SHP77 treated with DMSO at 0.1 percent for 48 hours (cell line): ENCODE data around the gene GAL3ST2.
"Not testable (repeated sequence)": the region's sequence is repeated elsewhere in the genome, so short reads cannot be mapped to it uniquely, and the experiment has no call there.

Experiments used
- DNase-seq: peaks from one replicate; lab custom pipeline; 2025; lab: John Stamatoyannopoulos, UW

GAL3ST2 gene

DNA sequence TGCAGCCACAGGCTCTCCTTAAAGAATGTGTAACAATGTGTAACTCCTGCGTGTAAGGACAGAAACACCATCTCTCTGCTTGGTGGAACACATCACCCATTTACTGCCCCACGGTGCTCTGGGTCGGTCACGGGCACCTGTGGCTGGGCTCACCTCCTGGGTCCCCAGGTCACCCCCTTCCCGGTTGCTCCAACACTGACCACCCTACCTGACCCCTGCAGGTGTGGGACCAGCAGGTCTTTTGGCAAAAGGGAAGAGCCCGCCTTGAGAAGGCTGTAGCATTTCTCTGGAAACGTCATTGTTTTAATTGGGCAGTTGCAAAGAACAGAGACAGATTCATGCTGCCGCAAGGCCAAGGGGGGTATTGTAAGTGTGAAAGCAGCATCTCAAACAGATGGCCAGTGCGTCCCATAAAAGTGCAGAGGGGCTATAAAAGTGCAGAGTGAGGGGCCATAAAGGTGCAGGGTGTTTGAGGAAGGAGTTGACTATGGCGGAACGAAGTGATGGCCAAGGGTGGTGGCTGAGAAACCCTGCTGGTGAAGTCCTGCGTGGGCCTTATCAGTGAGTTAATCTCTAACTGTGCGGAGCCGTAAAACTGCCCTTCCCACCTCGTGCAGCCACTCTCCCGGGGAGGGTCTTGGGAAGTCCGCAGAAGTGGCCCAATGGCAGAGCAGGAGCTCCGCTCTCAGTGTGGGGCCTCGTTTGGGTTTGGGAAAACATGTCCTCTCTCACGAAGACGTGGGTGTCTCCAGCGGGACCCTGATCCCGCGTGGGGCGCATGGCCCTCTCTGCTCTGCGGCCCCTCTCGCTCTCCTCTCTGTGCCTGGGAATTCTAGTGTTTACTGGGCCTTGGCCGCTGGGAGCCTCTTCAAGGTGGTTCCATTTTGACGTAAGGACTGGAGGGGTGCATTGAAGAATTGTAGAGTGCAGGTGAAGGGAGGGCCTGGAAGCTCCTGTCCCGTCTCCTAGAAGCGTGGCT, 18.7 kb downstream of the GAL3ST2 start:
- no peak for DNase-seq

DNA sequence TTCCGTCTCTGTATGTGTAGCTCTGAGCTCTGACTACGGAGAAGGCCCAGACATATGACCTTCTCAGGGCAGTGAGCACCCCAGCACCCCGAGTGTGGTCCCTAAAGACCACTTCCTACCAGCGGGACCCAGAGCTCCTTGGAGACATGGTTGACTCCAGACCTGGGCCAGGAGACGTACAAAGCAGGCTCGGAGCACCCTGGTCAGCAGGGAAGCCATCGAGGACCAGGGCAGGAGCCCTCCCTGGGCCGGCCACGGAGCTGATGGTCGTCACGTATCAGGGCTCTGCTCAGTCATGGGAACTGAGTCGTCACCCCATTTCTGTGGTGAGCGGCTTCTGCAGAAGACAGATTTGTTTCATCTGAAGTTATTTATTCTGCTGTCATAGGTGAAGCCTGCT, 19.6 kb downstream of the GAL3ST2 start:
- DNase-seq: no peak

DNA sequence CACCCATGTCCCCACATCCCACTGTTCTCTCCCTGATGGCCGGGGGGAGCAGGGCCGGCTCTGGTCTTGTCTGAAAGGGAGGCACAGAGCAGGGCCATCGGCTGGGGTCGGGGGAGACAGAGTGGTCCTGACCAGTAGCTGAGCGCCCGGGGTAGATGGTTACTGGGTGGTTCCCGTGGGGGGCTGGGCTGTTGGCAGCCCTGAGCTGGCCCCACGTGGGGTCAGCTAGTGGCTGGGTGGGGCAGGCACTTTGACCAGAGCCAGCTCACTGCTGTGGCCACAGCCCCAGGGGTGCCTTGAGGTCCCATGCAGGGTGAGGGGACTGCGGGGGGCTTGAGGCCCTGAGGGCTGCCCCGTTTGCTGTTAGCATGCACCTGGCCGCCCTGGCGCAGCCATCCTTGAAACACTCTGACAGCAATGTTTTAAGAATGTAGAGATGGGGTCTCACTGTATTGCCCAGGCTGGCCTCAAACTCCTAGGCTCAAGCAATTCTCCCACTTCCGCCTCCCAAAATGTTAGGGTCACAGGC, 20.1 kb downstream of the GAL3ST2 start:
- DNase-seq: no peak

DNA sequence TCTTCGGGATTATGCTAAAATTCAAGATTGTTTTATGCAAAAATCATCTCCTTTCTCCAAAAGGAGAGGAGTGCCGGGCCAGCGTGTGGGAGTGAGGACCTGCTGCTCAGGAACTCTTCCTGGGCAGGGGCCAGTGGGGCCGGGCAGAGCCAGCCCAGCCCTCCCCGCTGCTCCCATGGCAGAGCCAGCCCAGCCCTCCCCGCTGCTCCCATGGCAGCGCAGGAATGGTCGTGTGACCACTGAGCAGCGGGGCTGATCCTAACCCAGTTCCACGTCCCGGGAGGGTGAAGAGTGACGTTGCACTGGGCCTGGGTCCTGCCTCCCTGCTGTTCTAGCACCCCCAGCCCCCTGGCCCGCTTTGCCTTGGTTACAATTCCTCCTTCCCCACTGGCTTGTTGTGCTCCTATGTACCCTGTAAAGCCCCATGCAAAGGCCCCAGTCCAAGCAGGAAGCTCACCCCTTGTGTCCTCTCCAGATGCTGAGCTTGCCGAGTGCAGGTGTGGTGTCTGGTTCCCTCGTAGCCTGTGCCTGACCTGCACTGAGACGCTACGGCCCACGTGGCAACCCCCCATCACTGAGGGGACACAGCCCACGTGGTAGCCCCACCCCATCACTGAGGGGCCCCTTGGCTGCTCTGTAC, 20.9 kb downstream of the GAL3ST2 start:
- no peak for DNase-seq

DNA sequence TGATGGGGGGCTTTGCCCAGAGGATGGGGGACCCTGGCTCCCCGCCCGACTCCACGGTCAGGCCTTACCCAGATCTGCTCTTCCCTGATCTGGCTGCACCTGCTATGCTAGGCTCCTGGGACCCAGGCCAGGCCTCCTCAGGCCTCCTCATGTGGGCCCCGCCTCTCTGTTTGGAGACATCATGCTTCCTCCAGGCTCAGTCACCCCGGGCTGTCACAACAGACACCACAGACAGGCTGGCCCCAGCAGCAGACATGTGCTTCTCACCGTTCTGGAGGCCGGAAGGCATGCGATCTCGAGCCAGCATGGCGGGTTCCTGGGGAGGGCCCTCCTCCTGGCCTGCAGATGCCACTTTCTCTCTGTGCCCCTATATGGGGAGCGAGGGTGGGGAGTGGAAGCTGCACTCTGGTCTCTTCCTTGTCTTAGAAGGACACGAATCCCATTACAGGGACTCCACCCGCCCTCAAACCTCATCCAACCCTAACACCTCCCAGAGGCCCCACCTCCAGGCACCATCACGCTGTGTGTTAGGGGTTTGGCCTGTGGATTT, 21.5 kb downstream of the GAL3ST2 start:
- no peak for DNase-seq

DNA sequence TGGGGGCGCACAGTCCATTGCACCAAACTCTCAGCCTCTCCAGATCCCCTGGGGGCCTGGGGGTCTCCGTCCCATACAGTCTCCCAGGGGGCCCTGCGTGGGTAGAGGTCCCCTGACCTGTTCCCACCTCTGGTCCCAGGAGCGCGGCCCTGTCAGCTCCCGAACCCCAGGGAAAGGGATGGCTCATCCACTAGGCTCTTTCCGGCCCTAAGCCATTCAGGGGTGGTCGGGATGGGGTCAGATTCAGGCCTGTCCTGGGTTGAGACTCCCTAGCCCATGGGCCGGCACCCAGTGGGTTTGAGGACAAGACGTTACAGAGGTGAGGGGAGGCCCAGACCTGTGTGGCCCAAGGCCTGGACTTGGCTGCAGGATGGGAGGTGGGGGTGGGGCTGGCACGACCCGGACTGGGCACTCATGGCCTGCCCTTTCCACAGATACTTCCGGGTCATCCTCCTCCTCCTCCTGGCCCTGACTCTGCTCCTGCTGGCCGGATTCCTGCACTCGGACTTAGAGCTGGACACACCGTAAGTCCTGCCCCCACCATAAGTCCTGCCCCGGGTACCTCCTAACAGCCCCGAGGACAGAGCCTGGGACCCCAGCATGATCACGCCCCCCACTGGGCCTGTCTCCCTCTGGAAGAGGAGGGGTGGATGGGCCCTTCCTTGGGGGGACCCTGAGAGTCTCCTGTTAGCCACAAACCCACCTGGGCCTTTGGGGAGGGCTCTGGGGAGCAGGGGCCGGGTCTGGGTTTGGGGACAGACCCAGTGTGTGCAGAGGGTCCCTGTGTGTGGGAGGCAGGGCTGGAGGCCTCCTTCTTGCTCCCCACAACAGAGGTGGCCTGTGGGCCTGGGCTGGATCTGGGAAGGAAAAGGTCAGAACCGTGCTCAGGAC, 22.3 kb downstream of the GAL3ST2 start:
- DNase-seq: no peak

DNA sequence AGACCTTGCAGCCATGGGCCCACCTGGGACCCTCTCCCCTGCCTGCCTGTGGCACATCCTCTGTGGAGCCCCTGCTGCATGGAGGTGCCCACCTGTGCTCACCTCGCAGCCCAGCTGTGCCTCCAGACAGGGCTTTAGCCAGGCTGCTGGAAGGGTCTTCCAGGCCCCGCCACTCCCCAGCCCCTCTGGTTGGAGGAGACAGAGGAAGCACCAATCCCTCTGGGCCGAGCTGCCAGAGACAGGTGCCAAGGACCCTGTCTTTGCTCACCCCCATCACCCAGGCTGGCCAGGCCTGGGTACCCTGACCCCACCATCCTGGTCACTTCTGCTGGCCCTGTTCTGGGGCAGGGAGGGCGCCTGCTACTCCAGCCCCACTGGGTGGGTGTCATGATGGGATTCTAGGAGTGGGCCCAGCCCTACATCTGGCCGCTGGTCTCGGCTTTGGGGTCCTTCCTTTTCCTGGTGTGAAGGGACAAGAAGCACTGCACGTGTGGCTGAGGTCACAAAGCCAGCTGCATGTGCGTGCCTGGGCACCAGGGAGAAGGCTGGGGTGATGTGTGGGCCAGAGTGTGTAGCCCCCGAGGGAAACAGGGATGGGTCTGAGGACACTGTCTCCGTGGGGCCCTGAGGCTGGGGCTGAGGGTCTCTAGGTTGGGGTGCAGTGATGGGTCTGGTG, 23.0 kb downstream of the GAL3ST2 start:
- no peak for DNase-seq

DNA sequence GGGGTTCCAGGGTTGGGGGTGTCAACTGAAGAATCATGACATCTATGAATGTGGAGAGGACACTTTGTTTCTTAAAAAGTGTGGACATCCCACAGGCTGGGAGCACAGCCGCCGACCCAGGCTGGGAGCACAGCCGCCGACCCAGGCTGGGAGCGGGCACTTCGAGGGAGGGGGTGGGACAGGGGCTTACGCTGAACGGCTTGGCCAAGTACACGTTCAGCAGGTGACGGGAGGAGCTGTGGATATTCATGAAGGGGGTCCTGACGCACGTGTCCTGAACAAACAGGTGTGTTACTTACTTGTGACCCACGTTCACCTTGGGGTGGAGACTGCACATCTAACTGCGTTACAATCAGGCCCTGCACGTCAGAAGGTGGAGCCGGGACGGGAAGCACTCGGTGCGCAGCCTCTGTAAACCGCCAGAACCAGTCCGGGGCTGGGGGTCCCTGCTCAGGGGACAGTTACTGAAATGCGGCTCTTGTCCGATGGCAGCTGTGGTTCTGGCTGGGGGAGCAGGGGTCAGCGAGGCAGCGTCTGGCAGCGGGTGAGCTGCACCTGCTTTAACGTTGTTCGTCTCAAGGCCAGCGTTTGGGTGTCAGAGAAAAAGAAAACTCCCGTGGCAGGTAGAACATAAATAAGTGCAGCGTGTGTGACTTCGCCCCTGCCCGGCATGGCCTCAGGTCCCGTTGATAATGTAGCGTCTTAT, 23.7 kb downstream of the GAL3ST2 start:
- not testable (repeated sequence) for DNase-seq

DNA sequence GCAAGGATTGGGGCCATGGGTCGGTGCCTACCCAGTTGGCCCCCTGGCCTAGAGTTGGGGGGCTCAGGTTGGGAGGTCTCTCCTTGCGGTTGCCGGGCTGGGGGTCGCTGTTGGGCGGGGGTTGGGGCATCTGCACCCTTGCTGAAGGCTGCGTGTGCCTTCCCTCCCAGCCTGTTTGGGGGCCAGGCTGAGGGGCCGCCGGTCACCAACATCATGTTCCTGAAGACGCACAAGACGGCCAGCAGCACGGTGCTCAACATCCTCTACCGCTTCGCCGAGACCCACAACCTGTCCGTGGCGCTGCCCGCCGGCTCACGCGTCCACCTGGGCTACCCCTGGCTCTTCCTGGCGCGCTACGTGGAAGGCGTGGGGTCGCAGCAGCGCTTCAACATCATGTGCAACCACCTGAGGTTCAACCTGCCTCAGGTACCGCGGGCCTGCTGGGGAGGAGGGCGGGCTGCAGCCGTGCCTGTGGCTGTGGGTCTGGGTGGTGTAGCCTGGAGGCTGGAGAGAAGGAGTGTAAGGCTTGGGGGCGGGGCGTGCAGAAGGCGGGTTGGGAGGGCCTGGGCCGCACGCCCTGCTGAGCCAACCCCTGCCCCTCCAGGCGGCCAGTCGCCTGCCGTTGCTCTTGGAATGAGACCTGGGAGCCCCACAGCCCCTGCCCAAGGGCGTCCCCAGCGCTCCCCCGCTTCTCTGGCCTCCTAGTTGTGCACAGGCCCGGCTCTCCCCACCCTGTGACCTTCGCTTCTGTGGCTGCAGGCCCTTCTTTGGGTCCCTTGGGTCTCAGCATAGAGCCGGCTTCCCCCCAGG, 25.2 kb downstream of the GAL3ST2 start:
- DNase-seq: no peak

DNA sequence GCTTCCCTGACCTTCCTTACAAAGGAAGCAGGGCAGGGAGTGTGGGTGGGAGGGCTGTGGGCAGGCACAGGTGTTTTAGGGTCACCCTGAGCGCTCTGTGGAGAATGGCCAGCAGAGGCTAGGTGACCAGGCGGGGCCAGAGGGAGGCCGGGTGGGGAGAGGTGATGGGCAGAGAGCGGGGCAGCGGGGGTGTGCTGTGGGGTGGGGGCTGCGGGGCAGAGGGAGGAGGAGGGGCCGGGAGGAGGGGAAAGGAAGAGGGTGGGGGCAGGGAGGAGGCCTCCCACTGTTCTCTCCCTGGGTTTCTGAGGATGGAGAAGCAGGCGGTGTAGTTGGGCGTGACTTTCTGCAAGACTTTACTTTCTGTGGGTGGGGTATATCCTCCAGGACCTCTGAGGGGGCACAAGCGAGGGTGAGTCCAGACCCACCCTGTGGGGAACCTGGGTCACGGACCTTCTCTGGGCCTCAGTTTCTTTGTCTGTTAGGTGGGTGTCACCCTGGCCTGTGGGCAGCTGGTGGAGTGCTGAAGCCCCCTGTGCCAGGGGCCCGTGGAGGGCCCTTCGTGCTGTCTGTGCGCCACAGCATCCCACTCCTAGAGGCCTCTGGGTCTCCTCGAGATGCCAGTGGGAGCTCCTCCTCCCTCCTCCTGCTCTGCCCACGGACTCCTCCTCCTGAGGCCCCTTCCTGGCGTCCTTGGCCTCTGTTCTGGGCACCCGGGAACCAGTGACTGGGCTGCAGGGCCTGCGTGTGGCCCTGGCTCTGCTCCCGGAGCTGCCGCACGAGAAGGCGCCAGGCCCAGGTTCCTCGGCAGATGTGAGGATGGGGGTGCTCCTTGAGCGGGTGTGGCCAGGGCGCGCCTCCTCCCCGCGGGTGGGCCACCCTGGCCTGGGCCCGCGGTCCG, 26.0 kb downstream of the GAL3ST2 start:
- no peak for DNase-seq

DNA sequence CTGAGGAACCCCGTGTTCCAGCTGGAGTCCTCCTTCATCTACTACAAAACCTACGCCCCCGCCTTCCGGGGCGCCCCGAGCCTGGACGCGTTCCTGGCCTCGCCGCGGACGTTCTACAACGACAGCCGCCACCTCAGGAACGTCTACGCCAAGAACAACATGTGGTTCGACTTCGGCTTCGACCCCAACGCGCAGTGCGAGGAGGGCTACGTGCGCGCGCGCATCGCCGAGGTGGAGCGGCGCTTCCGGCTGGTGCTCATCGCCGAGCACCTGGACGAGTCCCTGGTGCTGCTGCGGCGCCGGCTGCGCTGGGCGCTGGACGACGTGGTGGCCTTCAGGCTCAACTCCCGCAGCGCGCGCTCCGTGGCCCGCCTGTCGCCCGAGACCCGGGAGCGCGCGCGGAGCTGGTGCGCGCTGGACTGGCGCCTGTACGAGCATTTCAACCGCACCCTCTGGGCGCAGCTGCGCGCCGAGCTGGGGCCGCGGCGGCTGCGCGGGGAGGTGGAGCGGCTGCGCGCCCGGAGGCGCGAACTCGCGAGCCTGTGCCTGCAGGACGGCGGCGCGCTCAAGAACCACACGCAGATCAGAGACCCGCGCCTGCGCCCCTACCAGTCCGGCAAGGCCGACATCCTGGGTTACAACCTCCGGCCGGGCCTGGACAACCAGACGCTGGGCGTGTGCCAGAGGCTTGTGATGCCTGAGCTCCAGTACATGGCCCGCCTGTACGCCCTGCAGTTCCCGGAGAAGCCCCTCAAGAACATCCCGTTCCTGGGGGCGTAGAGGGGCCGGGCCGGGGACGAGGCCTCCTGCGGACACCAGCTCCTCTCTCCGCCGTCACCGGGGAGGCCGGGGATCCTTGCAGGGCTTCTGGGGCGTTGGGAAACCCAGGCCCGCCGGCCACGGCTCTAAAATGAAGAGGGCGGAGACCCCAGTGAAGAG, 27.0 kb downstream of the GAL3ST2 start:
- no peak for DNase-seq

DNA sequence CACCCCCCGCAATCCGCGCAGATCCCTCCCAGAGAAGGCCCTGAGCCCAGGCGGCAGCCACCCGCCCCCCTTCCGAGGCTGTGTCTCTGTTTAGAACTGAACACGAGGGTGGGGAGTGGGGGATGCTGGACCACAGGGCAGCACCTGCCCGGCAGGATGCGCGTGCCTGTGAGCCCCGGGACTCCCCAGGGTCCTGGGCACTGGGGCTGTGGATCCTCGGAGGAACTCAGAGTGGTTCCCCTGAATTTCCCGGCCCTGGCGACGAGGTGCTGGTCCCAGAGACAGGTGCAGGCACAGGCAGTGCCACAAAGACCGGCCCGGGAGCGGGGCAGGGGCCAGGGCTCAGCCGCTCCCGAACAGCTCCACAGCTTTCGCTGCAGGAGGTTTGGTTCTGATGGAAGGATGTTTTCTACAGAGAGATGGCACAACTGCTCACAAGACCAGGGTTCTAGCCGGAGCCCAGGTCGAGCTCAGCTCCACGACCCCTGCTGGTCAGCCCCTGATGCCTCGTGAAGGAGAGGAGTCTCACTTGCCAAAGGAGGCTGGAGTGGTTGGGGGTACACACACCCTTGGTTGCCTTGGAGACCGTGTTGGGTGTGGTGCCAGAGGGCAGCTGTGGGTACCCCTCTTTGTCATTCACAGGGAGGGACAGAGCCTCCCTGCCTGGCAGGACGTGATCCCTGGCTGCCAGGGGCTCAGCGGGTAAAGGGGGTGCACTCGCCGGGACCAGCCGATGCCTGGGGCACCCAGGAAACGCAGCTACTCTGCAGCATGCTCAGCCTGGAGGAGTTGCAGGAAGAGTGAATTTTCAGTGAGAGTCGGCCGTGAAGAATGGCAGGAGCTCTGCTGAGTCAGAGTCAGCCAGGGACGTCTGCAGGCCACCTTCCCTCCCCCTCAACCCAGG, 28.0 kb downstream of the GAL3ST2 start:
- no peak for DNase-seq

DNA sequence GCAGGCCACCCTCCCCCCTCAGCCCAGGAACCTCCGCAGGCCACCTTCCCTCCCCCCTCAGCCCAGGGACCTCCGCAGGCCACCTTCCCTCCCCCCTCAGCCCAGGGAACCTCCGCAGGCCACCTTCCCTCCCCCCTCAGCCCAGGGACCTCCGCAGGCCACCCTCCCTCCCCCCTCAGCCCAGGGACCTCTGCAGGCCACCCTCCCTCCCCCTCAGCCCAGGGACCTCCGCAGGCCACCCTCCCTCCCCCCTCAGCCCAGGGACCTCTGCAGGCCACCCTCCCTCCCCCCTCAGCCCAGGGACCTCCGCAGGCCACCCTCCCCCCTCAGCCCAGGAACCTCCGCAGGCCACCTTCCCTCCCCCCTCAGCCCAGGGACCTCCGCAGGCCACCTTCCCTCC, 29.6 kb downstream of the GAL3ST2 start:
- not testable (repeated sequence) for DNase-seq

DNA sequence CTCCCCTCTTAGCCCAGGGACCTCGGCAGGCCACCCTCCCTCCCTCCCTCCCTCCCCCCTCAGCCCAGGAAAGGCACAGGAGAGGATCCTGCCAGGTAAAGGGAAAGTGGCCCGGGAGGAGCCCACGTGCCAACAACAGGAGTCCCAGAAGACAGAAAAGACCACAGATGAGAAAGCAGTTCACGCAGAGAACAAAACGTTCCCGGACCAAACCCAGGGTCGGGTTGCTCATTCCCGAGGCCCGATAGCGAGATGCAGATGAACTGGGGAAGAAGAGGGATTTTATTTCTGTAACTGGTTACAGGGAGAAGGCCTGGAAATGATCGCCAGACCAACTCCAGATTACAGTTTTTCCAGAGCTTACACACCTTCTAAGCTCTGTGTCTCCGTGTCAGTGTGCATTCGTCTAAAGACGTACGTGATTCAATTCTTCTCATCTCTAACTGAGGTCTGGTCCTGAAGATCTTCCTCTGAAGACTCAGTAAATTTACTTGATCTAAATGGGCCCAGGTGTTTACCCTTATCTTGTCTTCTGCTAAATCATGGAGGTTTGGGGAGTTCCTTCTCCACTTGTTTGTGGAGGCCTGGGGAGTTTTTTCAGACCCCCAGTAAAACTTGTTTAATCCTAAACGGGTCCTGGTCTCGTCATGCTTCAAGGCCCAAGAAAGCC, 31.6 kb downstream of the GAL3ST2 start:
- DNase-seq: no peak

DNA sequence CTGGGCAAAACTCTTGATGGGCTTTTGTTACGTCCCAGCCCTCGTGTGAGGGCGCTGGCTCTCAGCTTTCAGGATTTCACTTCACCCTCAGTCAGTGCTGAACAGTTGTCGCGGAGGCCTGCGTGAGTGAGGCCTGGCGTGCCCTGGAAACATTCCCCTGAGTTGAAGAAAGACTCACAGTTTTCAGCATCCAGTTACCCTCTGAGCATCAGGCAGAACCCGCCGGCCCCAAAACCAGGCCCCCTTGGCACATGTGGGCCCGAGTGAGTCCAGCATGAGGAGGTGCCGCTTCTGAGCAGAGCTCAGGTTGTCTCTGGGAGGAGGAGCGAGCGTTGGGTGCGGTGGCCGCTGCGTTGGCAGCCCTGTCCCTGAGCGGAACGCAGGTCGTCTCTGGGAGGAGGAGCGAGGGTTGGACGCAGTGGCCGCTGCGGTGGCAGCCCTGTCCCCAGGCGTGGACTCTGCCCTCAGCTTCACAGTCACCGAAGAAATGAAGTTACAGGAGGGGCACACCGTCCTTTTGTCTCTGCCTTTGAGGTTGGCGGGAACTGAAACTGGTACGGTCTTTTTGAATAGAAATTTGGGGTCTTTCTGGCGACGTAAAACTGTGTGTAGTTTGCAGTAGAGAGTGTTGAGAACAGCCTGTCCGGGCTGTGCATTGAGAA, 32.2 kb downstream of the GAL3ST2 start, which contains the start of gene NEU4:
TSS of gene NEU4 (plus strand) at position 473 of the 662 bp plus-strand sequence. CDS start 5,292 bp downstream, outside the sequence.
- DNase-seq: no peak
